Measurements from ENCODE around the gene ICA1. TPM values are rescaled to one million over a fixed set of nuclear protein-coding genes. Genes with fewer than 3 reads are reported as not detected.

The ICA1 gene
- total and polyA plus RNA-seq, 4 donors: 1.4 to 22.7 (median 8.1) TPM

- Histone ChIP-seq H3K9me3 (ENCODE audit: control insufficient read depth in 4 of 4, low read length in 3 of 4) (no peaks in the 10 kb centered on the region), H3K9ac (ENCODE audit: low read depth in 1 of 2, low read length in 2 of 2) (no peak overlapping the region), H3K27ac (ENCODE audit: low read depth in 1 of 2, low read length in 2 of 2) (no peak overlapping the region), H3K4me3 (ENCODE audit: low read depth in 1 of 3, low read length in 3 of 3) (no peak overlapping the region), H3K4me1 (ENCODE audit: control insufficient read depth in 4 of 4, insufficient read depth in 4 of 4, low read length in 3 of 4) (no peaks in the 10 kb centered on the region), H3K27me3 (ENCODE audit: control insufficient read depth in 4 of 4, insufficient read depth in 4 of 4, low read length in 3 of 4) (no peaks in the 10 kb centered on the region), H3K36me3 (ENCODE audit: control insufficient read depth in 4 of 4, insufficient read depth in 3 of 4, low read depth in 1 of 4, low read length in 3 of 4) (no peaks in the 10 kb centered on the region)
- TF ChIP-seq GABPA (IDR thresholded peaks at IDR 0.05 in 1 of 2, conservative IDR thresholded peaks at IDR 0.05 in 1 of 2) (no peak), SP1 (IDR thresholded peaks at IDR 0.05) (no peak), ATF3 (IDR thresholded peaks at IDR 0.05) (no peak), RXRA (IDR thresholded peaks at IDR 0.05) (no peak), TAF1 (conservative IDR thresholded peaks at IDR 0.05) (no peak), JUND (IDR thresholded peaks at IDR 0.05) (no peak), EGR1 (IDR thresholded peaks at IDR 0.05; ENCODE audit: low read depth in 2 of 2) (no peak), NR2F2 (IDR thresholded peaks at IDR 0.05) (no peak), YY1 (IDR thresholded peaks at IDR 0.05) (no peak), CTCF (IDR thresholded peaks at IDR 0.05; ENCODE audit: low read depth, low read length, missing input control) (no peak), ZBTB33 (IDR thresholded peaks at IDR 0.05) (no peak)
- WGBS: 90% methylated on average over 3 of the region's 3 CpGs
- no peak for DNase-seq (ENCODE audit: low spot score)
These were observed 148.8 kb downstream of the ICA1 start for GRCh38 chr7:8113184-8113583.

GRCh38 chr7:8112685-8113084 is 149.3 kb downstream of the ICA1 start:
- WGBS: 95% methylated on average over 2 of the region's 2 CpGs
- Histone ChIP-seq H3K27ac (ENCODE audit: low read depth in 1 of 2, low read length in 2 of 2) (no peak overlapping the region), H3K27me3 (ENCODE audit: control insufficient read depth in 4 of 4, insufficient read depth in 4 of 4, low read length in 3 of 4) (no peaks in the 10 kb centered on the region), H3K9ac (ENCODE audit: low read depth in 1 of 2, low read length in 2 of 2) (no peak overlapping the region), H3K4me1 (ENCODE audit: control insufficient read depth in 4 of 4, insufficient read depth in 4 of 4, low read length in 3 of 4) (no peaks in the 10 kb centered on the region), H3K4me3 (ENCODE audit: low read depth in 1 of 3, low read length in 3 of 3) (no peak overlapping the region), H3K36me3 (ENCODE audit: control insufficient read depth in 4 of 4, insufficient read depth in 3 of 4, low read depth in 1 of 4, low read length in 3 of 4) (no peaks in the 10 kb centered on the region), H3K9me3 (ENCODE audit: control insufficient read depth in 4 of 4, low read length in 3 of 4) (no peaks in the 10 kb centered on the region)
- TF ChIP-seq HNF4A (conservative IDR thresholded peaks at IDR 0.05): no peak
- TF ChIP-seq REST (IDR thresholded peaks at IDR 0.05): no peak
- TF ChIP-seq RXRA (IDR thresholded peaks at IDR 0.05): no peak
- no peak for TF ChIP-seq SP1 (IDR thresholded peaks at IDR 0.05)
- no peak for TF ChIP-seq MAX (IDR thresholded peaks at IDR 0.05)
- no peak for TF ChIP-seq ATF3 (IDR thresholded peaks at IDR 0.05)
- no peak for TF ChIP-seq ZBTB33 (IDR thresholded peaks at IDR 0.05)
- no peak for TF ChIP-seq HNF4G (IDR thresholded peaks at IDR 0.05)
- TF ChIP-seq RAD21 (IDR thresholded peaks at IDR 0.05): no peak
- no peak for TF ChIP-seq EGR1 (IDR thresholded peaks at IDR 0.05; ENCODE audit: low read depth in 2 of 2)
- no peak for TF ChIP-seq CTCF (IDR thresholded peaks at IDR 0.05; ENCODE audit: low read depth, low read length, missing input control)
- no peak for DNase-seq (ENCODE audit: low spot score)
